GM21576 (cell line): ENCODE data around the gene ABCC3.

ENCODE experiments used
- ATAC-seq: cut with Tn5 transposase; IDR thresholded peaks from one replicate; pipeline ENCODE4 v1.9.1; 2021; ENCODE audit warnings: mild to moderate bottlenecking, moderate library complexity; ENCODE audit not compliant: unreplicated experiment

ABCC3 gene

GRCh38 chr17:50728881-50729765, 94.4 kb downstream of the ABCC3 start:
- ATAC-seq = no peak

DNA sequence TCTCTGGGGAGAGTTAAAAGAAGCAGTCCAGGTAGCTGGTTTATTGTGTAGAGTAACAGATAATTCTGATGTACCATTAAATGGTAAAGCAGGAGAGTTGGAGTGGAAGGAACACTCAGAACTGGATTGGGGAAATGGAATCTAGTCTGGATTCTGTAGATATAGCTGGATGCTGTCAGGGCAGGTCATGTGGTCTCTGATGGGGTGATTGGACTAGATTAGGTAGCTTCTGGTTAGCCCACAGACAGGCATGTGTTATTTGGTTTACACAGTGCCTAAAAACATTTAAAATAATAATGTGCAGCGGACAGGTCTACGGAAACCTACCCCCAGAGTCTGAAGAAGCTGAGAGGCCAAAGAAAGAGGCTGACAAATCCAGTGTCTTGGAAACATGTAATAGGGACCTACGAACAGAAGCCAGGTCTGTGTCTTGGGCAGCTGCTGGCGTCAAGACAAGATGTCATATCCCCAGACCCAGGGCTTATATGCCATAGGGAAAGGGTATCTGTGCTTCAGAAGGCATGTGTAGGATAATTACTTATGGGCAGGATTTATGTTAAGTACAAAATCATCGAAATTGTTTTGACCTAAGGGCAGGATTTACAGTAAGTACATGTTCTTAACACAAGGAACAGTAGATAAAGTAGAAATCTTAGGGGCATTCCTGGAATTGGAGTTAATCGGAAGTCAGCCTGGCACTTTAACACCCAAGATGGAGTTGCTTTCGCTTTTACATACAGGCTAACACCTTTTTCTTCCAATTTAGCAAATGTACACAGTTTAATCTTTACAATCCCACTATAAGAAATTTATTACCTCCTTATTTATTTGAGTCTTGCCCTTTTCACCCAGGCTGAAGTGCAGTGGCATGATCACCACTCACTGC, 97.1 kb downstream of the ABCC3 start:
- no peak for ATAC-seq

GRCh38 chr17:50735287-50735686, 100.6 kb downstream of the ABCC3 start:
- ATAC-seq = no peak

GRCh38 chr17:50737118-50737698, 102.5 kb downstream of the ABCC3 start:
- no peak for ATAC-seq

DNA sequence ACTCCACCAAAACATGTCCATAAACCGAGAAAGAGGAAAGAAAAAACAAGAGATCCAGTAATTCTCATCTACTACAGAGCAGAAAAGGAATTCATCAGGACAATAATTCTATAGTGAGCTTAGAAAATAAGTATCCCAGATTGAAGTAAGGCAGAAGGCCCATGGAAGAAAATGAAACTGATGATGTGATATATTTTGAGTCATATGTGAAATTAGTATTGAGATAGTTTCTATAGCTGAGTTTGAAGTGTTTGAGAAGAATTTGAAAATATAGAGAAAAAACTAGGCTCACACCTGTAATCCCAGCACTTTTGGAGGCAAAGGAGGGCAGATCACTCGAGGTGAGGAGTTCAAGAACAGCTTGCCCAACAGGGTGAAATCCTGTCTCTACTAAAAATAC, 104.4 kb downstream of the ABCC3 start:
- ATAC-seq = no peak
